HG03159 (cell line): ENCODE measurements around the gene RPTOR.

Experiments used
- ATAC-seq: cut with Tn5 transposase; IDR thresholded peaks from one replicate; pipeline ENCODE4 v1.9.1; 2021; ENCODE audit warnings: mild to moderate bottlenecking, moderate library complexity; ENCODE audit not compliant: unreplicated experiment

RPTOR gene

DNA sequence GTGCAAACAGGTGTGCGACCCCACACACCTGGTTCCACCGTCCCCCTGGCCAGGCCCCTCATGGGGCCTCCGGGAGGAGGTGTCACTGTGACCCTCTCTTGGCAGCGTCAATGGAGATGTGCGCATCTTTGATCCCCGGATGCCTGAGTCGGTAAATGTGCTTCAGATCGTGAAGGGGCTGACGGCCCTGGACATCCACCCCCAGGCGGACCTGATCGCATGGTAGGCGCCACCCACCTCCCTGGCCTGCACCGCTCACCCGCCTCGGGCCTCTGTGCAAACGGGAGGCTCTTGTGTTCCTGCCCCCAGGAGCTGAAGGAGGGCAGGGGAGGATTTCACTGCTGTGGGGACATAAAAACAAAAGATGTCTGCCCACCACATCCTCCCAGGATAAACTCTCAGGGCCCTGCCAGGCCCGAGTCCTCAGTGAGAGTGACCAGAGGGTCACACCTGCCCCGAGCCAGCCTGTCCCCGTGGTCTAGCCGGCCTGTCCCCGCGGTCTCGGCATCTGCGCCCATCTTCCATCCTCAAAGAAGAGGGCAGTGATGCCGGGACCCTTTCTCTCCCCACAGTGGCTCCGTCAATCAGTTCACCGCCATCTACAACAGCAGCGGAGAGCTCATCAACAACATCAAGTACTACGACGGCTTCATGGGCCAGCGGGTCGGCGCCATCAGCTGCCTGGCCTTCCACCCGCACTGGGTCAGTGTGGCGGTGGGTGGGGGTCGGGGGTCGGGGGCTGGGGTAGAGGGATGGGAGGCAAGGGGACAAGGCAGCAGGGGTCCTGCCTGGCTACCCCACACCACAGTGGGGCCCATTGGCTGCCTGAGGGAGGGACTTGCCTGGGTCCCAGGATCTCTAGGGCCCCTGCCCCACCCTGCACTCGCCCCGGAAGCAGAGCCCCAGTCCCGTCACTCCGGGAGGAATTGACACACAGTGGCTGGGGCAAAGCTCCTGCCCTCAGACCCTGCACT, 418.0 kb downstream of the RPTOR start:
- no peak for ATAC-seq

DNA sequence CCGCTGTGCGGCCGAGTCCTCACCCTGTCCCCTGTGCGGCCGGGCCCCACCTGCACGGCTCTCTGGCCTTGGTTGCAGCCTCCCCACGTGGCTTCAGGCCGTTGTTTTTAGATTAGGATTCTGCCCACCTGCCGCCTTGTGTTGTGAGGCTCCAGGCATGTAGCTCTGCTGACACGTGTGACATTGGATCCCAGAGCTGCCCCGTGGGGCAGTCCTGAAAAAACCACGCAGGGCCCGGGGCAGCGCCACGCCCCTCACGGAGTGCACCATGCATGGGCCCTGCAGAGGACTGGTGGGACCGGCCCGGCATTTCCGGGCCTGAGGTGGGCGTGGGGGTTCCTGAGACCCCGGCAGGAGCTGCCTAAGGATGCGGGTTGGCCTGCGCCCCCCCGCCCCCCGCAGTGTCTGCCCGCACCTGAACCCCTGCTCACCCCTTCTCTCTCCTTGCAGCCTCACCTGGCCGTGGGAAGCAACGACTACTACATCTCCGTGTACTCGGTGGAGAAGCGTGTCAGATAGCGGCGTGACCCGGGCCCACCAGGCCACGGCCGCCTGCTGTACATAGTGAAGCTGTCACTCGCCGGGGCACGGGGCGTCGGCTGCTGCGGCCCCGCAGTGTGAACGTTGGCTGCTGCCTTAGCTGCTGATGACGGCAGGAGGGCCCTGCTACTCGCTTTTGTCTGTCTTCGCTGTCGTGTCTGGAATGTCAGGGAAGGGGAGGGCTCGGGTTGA, 419.3 kb downstream of the RPTOR start:
- no peak for ATAC-seq

DNA sequence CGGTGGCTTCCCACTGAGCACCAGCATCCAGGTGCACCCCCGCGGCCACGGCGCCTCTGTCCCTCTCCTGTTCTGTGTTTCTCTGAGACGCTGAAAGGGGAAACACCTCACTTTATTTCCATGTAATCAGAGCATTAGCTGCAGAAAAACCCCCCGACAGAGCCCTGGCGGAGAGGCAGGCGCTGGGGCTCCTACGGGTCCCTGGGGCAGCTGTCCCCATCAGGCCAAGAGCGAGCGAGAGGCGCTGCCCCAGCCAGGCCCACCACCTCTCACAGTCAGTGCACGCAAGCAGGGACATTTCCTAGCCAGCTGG, 419.9 kb downstream of the RPTOR start:
- ATAC-seq = no peak

DNA sequence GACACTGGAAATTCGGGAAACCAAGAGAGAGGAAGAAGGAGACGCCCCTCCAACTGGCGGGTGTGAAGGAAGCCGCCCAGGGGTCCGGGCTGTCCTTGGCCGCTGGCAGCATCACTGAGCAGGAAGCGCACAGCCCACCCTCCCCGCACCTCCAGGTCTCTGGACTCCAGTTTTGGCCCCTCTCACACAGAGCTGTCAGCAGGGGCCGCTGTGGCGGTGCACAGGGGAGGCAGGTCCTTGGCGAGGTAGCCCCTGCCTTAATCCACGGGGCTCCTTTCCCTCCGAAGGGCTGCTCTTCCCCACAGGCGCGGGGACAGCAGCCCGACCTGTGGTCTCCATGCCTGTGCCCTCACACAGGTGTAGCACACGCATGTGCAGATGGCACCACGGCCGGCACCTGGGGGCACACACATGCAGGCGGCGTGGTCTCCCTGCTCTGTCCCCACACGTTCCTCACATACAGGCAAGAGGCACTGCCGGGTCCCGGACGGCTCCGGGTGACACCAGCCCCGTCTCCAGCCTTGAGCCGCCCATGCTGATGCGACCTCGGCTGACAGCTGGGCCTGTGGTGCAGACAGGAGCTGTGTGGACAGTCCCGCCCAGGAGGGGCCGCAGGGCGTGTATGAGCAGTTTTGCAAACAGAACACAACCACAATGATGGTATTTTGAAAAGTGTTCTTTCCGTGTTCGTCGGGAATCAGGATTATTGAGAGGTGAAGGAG, 420.4 kb downstream of the RPTOR start:
- no peak for ATAC-seq

DNA sequence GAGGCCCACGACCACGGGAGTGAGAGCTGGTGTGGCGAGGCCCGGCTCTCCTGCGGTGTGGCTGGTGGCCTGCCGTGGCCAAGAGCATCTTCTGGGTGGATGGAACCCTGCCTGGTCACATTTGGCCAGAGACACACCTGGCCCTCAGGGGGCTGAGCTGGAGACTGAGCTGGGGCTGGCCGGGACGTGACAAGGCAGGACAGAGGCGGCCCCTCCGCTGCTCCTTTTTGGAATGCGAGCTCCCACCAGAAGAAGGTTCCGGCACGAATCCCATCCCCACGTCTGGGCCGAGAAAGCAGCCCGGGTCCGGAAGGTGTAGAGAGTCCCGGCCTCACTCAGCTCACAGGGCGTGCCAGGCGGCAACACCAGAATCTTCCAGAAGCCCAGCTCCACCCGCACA, 421.0 kb downstream of the RPTOR start:
- ATAC-seq = no peak

DNA sequence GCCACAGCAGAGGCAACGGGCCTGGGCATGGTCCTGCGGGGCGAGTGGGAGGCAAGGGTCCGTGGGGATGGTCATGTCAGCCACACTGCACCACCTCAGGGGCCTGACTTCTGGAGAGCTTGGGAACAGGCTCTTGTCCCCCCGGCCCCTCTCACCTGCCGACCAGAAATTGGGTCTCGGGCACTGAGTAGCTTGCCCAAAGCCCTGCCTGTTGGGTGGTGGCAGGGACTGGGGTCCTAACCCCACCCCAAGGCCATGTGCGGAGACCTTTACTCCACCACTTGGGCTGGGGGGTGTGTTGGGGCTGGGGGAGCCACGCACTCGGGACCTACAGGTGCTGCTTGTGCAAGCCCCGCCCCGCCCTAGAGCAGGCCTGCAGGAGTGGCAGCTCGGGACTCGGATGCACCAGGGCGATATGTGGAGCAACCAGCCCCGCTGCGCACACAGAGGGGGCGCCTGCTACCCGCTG, 422.8 kb downstream of the RPTOR start:
- no peak for ATAC-seq

DNA sequence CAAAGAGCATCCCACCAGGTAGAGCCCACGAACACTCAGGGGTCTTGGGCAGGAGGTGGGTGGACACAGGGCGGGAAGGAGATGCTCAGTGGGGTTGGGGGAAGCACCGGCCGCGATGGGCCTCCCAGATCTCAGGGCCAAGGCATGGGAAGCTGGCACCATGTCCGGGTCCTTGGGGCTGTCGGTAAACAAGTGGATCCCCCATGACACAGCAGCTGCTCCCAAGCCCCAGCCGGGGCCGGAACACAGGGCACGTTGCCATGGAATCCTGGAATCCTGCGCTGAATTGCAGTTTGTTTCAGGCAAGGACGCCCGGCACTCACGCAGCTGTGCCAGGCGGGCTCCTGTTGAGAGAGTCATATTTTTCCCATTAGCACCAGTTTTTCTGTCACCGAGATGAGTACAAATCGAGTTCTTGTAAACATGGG, 424.0 kb downstream of the RPTOR start:
- ATAC-seq = no peak

DNA sequence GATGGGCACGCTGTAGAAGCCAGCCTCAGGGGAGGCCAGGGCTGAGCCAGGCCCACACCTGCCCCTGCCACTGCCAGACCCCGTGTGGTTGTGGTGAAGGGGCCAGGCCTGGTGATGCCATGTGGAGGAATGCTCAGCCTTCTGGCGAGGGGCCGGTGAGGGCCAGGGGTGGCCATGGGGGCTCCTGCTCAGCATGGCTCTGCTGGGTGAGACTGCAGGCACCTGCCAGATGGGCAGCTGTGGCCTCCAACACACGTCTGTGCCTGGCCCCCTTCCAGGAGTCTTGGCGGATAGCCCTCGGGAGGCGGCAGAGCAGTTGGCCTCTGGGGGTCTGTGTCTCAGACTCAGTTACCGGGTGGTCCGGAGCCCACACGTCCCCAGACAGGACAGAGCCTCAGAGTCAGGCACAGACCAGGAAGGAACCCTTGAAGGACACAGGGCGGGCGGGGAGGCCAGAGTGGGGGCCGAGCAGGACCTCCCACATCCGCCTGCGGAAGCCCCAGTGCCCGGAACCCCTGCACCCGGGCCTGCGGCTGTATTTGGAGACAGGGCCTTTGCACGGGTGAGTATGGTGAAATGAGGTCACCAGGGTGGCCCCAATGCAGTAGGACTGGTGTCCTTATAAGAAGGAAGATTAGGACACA, 424.5 kb downstream of the RPTOR start:
- no peak for ATAC-seq

DNA sequence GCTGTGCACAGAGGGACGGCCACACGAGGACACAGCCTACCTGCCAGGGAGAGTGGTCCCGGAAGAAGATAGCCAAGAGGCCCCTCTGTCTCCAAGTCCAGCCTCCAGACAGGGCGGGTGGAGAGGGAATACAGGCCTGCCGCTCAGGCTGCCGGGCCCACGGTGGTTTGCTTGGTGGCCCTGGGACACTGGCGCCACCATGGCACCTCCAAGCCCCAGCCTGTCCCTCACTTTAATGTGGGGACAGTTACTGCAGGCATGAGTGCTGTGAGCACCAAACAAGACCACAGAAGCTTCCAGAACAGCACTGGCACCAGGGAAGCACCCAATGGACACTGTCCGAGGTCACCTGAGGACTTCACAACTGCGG, 425.0 kb downstream of the RPTOR start:
- ATAC-seq = no peak

DNA sequence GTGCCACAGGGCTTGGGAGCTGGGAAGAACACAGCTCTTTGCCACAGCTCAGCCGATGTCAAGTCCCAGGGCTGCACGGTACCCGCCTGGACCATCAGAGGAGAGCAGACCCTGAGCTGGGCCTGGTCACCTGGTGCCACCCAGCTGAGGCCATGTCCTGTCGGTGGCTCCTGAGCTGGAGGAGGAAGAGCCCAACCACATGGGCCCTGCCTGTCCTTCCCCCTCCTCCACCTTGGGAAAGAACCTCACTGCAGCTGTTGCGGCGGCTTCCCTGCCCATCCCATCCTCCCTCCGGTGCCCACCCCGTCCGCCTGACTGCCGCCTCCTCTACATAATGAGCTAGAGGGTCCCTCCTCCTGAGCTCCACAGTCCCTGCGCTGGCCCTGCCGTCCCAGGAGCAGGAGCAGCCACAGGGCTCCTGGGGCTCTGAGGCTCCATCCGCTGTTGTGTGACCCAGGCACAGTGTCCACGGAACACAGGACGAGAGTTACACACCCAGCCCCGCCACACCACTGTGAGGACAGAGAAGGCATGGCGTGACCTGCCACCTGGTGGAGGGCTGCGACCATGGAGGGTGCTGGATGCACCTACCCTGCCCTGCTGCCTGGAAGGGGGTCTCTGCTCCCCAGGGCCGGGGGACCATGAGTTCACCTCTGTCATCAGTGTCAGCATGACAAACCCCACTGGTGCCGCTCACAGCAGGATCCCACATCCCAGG, 425.6 kb downstream of the RPTOR start:
- ATAC-seq = no peak

DNA sequence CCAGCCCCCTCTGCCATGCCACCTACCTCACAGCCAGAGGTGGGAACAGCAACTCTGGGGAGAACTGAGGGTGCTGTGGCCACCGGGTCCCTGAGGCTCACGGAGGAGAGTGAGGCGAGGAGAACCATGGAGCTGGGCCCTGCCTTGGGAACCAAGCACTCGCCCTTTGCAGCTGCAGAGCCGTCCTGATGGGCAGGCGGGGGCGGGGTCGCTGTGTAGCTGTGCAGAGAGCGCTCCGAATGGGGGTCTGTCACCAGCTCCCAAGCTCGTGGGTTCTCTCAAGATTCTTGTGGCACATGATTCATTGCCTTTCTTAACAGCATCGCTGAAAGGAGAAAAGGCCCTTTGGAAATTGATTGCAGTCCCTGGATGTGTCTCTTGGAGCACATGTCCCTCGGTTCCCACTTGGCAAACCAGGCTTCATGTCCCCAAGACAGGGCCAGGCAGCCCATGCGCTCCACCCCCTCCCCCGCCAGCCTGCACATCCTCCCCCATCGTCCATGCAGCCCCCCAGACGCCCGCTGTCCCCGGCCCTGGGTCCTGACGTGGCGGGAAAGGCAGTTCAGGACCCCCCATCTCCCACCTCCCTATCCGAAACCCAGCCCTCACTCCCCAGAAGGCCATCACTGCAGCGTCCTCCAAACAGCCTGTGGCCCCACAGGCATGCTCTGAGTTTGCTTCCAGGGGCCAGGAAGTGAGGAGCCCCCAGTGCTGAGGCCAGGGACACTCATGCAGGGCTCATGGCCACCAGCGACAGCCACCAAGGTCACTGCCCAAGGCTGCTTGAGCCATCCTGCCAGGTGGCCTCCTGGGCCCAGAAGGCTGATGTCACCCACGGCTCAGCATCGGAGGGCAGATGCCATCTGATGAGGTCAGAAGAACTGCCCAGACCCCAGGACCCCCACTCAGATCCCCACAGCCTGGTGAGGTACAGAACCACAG, 426.4 kb downstream of the RPTOR start:
- ATAC-seq = no peak

DNA sequence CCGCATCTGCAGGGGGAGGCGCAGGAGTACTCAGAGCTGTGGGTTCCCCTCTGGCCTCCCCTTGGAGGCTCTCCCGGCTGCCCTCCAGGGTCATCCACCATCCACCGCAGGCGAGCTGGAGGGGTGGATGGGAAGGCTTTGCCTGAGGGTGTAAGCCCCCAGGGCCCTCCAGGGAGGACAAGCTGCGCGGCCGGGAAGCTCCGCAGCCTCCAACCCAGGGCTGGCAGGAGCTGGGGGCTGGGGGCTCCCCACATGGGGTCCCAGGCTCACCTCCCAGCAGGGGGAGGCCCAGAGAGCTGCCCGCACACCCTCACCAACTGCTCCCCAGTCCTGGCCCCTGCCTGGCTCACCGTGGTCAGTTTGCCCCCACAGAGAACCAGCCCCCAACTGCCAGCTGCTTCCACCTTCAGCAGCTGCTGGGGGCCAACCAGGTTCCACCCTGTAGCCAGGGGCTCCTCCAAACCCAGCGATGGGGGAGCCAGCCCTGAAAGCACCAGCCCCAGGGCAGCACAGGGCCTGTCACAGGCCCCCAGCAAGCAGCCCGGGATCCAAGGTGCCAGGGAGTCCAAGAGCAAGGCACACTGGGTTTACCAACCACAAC, 427.2 kb downstream of the RPTOR start:
- ATAC-seq = no peak

DNA sequence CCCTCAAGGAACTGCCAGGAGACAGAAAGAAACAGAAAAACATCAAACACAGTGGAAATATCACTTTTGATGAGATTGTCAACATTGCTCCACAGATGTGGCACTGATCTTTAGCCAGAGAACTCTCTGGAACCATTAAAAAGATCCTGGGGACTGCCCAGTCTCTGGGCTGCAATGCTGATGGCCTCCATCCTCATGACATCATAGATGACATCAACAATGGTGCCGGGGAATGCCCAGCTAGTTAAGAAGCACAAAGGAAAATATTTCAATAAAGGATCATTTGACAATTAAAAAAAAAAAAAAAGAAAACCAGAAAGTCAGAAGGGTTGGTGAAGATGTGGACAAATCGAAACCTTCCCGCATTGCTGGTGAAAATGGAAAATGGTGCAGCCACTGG, 432.1 kb downstream of the RPTOR start:
- no peak for ATAC-seq

DNA sequence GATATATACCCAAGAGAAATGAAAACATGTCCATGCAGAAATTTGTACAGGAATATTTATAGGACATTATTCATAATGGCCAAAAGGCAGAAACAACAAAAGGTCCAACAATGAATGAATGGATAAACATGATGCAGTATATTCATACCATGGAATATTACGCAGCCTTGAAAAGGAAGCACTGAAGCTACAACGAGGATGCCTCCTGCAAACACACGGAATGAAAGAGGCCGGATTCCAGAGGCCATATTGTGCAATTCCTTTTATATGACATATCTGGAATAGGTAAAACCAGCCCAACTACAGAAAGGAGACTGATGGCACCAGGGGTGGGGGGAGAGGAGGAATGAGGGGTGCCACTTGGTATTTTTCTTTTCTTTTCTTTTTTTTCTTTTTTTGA, 432.5 kb downstream of the RPTOR start:
- ATAC-seq = no peak

DNA sequence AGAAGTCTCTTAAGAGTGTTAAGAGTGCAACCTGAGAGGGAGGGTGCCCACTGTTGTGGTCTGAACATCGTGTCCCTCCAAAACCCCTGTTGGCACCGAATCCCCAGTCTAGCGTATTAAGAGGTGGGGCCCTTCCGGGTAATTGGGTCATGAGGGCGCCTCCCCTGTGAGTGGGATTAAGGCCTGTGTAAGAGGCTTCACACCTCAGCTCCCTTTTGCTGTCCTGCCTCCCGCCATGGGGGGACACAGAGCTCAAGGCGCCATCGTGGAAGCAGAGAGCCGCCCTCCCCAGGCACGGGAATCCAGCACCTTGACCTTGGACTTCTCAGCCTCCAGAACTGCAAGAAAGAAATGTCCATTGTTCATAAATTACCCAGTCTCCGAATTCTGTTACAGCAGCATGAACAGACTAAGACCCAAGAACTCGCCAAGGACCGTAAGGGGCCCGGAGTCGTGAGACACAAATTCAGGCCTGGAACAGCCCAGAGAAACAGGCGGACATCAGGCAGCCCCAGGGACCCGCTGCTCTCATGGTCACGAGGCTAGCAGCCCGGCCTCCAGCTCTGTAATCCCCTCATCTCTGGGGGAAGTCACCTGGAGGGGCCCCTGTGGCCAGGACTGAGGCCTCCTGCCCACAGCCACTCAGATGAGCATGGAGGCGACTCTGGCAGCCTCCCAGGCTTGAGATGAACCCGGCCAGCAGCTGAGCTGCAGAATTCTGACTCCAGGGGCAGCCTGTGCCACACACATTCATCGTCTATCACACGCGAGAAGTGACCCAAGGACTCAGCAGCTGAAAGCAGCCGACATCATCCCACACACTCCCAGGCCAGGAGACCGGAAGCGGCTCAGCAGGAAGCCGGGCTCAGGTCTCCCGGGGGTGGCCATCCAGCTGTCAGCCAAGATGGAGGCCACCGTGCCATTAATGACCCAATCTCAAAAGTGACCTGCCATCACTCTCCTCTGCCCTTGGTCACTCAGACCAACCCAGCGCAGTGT, 434.2 kb downstream of the RPTOR start:
- no peak for ATAC-seq

DNA sequence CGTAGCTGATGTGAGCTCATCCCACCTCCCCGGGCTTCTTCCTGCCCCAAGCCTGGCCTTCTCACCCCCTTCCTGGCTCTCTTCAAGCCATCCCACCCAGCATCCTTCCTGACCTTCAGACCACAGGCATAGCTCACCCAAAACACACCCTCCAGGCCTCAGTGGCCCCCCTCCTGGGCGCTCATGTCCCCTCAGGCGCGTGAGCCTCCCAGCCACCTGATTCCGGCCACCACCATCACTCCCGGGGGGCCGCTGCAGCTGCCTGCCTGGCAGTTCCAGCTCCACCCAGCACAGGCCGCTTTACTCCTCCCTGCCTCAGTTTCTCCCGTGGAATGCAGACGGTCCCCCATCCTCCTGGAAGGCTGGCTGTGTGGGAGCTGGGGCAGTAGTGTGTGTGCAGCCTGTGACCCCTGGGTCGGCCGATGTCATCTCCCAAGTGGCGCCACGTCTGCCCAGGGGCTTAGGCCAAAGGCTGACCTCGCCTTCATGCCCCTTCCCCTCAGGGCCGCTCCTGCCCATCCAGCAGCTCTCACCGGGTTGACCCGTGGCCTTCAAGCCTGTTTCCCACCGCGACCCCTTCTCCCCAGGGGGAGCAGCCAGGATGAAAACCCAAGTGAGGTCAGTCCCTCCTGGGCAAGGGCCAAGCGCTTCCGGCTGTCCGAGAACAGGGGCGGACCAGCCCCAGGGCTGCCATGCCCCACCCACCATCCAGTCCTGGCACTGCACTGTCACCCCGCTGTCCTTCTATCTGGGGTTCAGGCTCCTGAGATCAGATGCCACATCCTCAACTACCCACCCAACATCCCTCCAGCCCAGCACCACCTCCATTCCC, 435.1 kb downstream of the RPTOR start:
- ATAC-seq = no peak
